ENCODE measurements around the gene ARHGAP15. TPM values are rescaled to one million over a fixed set of nuclear protein-coding genes. Genes with fewer than 3 reads are reported as not detected.

Gene ARHGAP15
- total RNA-seq, 2 donors from 2014 or later, result 12.0 to 23.2 TPM

GRCh38 chr2:143356736-143357446, 227.7 kb downstream of the ARHGAP15 start:
- DNase-seq (ENCODE audit: low spot score), result no peak
- intact Hi-C loops (cut with DNase I), result no loop called here

- intact Hi-C loops (cut with DNase I), result no loop called here
Measured at GRCh38 chr2:143357966-143358365, 228.7 kb downstream of the ARHGAP15 start.

GRCh38 chr2:143361346-143361745, 232.1 kb downstream of the ARHGAP15 start:
- no peak for DNase-seq (ENCODE audit: low spot score)
- intact Hi-C loops (cut with DNase I), result no loop called here

More at GRCh38 chr2:143357966-143358365, 228.7 kb downstream of the ARHGAP15 start:
- DNase-seq (ENCODE audit: low spot score), result no peak

- no peak for DNase-seq (ENCODE audit: low spot score)
- intact Hi-C loops (cut with DNase I), result no loop called here
Measured at GRCh38 chr2:143371616-143372015, 242.4 kb downstream of the ARHGAP15 start.

GRCh38 chr2:143375384-143375880, 246.2 kb downstream of the ARHGAP15 start:
- no peak for DNase-seq (ENCODE audit: low spot score)
- intact Hi-C loops (cut with DNase I), result no loop called here

GRCh38 chr2:143378996-143379395, 249.8 kb downstream of the ARHGAP15 start:
- no peak for DNase-seq (ENCODE audit: low spot score)
- intact Hi-C loops (cut with DNase I), result no loop called here

GRCh38 chr2:143379955-143380354, 250.7 kb downstream of the ARHGAP15 start:
- intact Hi-C loops (cut with DNase I), result no loop called here
- DNase-seq (ENCODE audit: low spot score), result no peak

GRCh38 chr2:143382573-143382972, 253.4 kb downstream of the ARHGAP15 start:
- intact Hi-C loops (cut with DNase I), result no loop called here
- no peak for DNase-seq (ENCODE audit: low spot score)

GRCh38 chr2:143383016-143383415, 253.8 kb downstream of the ARHGAP15 start:
- intact Hi-C loops (cut with DNase I), result no loop called here
- no peak for DNase-seq (ENCODE audit: low spot score)

- DNase-seq (ENCODE audit: low spot score), result no peak
- intact Hi-C loops (cut with DNase I), result no loop called here
Measured at GRCh38 chr2:143384111-143384510, 254.9 kb downstream of the ARHGAP15 start.

GRCh38 chr2:143390171-143390570, 261.0 kb downstream of the ARHGAP15 start:
- DNase-seq (ENCODE audit: low spot score), result no peak
- intact Hi-C loops (cut with DNase I), result no loop called here

- no peak for DNase-seq (ENCODE audit: low spot score)
- intact Hi-C loops (cut with DNase I), result no loop called here
Measured at GRCh38 chr2:143392358-143392757, 263.1 kb downstream of the ARHGAP15 start.

- intact Hi-C loops (cut with DNase I), result no loop called here
- no peak for DNase-seq (ENCODE audit: low spot score)
Measured at GRCh38 chr2:143394062-143394461, 264.8 kb downstream of the ARHGAP15 start.

- intact Hi-C loops (cut with DNase I), result no loop called here
Measured at GRCh38 chr2:143397884-143398614, 268.8 kb downstream of the ARHGAP15 start.

GRCh38 chr2:143398781-143399180, 269.6 kb downstream of the ARHGAP15 start:
- intact Hi-C loops (cut with DNase I), result no loop called here
- DNase-seq (ENCODE audit: low spot score), result no peak

More at GRCh38 chr2:143397884-143398614, 268.8 kb downstream of the ARHGAP15 start:
- no peak for DNase-seq (ENCODE audit: low spot score)

GRCh38 chr2:143399631-143400069, 270.4 kb downstream of the ARHGAP15 start:
- intact Hi-C loops (cut with DNase I), result no loop called here
- DNase-seq (ENCODE audit: low spot score), result no peak

GRCh38 chr2:143401861-143402260, 272.6 kb downstream of the ARHGAP15 start:
- DNase-seq (ENCODE audit: low spot score), result no peak
- intact Hi-C loops (cut with DNase I), result no loop called here

- intact Hi-C loops (cut with DNase I), result no loop called here
- no peak for DNase-seq (ENCODE audit: low spot score)
Measured at GRCh38 chr2:143402451-143402850, 273.2 kb downstream of the ARHGAP15 start.

GRCh38 chr2:143410082-143410897, 281.1 kb downstream of the ARHGAP15 start:
- intact Hi-C loops (cut with DNase I), result no loop called here
- DNase-seq (ENCODE audit: low spot score), result no peak

- intact Hi-C loops (cut with DNase I), result no loop called here
- DNase-seq (ENCODE audit: low spot score), result no peak
Measured at GRCh38 chr2:143415571-143415970, 286.4 kb downstream of the ARHGAP15 start.

Data from posterior vena cava (tissue), 2 donors.